Upper lobe of right lung (tissue), 1 donor: ENCODE measurements around the gene GIGYF1. TPM values are rescaled to one million over a fixed set of nuclear protein-coding genes. Genes with fewer than 3 reads are reported as not detected.
"Not testable (repeated sequence)": the region's sequence is repeated elsewhere in the genome, so short reads cannot be mapped to it uniquely, and the experiment has no call there.

Experiments
- ATAC-seq: fragments of 200-7000 bp; cut with Tn5 transposase; one replicate; pipeline ENCODE4 v1.9.1; 2020; ENCODE audit warnings: mild to moderate bottlenecking, moderate library complexity
- DNase-seq: peaks from one replicate; pipeline ENCODE4 v3.0.0-alpha.2; 2020
- H3K27ac ChIP-seq: fragments of 200-600 bp; one replicate; pipeline ENCODE4 v1.8.0; 2022
- H3K27me3 ChIP-seq: fragments of 200-600 bp; one replicate; pipeline ENCODE4 v1.8.0; 2022; ENCODE audit warnings: mild to moderate bottlenecking
- H3K36me3 ChIP-seq: fragments of 200-600 bp; one replicate; pipeline ENCODE4 v1.8.0; 2022
- H3K4me1 ChIP-seq: fragments of 200-600 bp; one replicate; pipeline ENCODE4 v1.8.0; 2022
- H3K4me3 ChIP-seq: fragments of 200-600 bp; one replicate; pipeline ENCODE4 v1.8.0; 2022; ENCODE audit warnings: mild to moderate bottlenecking
- H3K9me3 ChIP-seq: fragments of 200-600 bp; one replicate; pipeline ENCODE4 v1.8.0; 2022
- intact Hi-C: fragments of 100-400 bp; cut with DNase I; formaldehyde crosslinking; loops from one replicate; pipeline ENCODE4 v1.11.0; 2022
- total RNA-seq: library from RNA; stranded (reverse); fragmentation: NEBNext Ultra II Directional; extraction: Animal tissue kit (Norgen Biotek cat#: 25700); gene quantifications from one replicate; pipeline ENCODE4 v1.2.1, GENCODE V29; 2021
- TF ChIP-seq, protein P1 (sequence below): fragments of 200-600 bp; IDR thresholded peaks from one replicate; pipeline ENCODE4 v1.8.0; 2022; ENCODE audit warnings: antibody characterized with exemption
- donor health status: DM: no; HTN: yes; CAD: no; lungs with severe emphysema.

Gene GIGYF1
- total RNA-seq, 1 donor from 2014 or later, result 44.5 TPM

DNA sequence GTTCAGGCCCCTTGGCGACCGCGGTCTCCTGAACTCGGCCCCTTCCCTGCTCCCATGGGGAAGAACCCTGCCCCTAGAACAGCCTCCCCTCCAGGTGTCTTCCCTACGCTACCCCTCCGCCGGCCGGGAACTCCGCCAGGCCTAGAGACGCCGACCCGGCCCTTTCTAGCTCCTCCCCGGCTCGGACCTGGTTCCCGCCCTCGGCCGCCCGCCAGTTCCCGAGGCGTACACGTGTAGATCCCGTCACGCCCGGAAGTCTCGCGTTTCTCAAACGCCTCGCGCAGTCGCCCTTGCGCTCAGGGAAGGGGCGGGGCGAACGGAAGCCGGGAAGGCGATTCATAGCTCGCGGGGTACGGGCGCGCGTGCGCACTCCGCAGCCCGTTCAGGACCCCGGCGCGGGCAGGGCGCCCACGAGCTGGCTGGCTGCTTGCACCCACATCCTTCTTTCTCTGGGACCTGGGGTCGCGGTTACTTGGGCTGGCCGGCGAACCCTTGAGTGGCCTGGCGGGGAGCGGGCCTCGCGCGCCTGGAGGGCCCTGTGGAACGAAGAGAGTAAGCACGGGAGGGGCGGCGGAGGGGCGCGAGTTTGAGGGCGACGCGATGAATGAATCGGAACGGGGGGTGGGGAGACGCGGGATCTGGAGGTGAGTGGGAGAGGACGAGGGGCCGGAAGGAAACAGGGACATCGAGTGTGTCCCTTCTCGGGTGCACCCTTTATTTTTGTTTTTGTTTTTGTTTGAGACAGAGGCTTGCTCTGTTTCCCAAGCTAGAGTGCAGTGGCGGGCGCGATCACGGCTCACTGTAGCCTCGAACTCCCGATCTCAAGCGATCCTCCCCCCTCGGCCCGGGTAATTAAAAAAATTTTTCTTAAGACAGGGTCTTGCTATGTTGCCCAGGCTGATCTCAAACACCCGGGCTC lies 12.0 kb upstream of the GIGYF1 start, which contains the start of gene POP7:
Gene POP7 (plus strand): TSS at position 369 of the 919 bp plus-strand sequence. CDS start 710 bp downstream, outside the sequence.
- H3K4me3 ChIP-seq, result peak within 1 kb of the TSS; percentile 73
- intact Hi-C loops, result loop anchor here (10.0 kb wide), 1 partner anchor 149 kb away; the partner anchor contains the start of gene SLC12A9
- peaks cover 14% of the 10 kb centered on the region for H3K4me1 ChIP-seq
- TF ChIP-seq, protein P1, sequence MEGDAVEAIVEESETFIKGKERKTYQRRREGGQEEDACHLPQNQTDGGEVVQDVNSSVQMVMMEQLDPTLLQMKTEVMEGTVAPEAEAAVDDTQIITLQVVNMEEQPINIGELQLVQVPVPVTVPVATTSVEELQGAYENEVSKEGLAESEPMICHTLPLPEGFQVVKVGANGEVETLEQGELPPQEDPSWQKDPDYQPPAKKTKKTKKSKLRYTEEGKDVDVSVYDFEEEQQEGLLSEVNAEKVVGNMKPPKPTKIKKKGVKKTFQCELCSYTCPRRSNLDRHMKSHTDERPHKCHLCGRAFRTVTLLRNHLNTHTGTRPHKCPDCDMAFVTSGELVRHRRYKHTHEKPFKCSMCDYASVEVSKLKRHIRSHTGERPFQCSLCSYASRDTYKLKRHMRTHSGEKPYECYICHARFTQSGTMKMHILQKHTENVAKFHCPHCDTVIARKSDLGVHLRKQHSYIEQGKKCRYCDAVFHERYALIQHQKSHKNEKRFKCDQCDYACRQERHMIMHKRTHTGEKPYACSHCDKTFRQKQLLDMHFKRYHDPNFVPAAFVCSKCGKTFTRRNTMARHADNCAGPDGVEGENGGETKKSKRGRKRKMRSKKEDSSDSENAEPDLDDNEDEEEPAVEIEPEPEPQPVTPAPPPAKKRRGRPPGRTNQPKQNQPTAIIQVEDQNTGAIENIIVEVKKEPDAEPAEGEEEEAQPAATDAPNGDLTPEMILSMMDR, result no peak
- no peaks in the 10 kb centered on the region for H3K36me3 ChIP-seq
- peak within 1 kb of the TSS; percentile 91 for H3K27ac ChIP-seq
- ATAC-seq (peak; percentile 97), DNase-seq (peak; percentile 100)
- no peaks in the 10 kb centered on the region for H3K27me3 ChIP-seq
- no peaks in the 10 kb centered on the region for H3K9me3 ChIP-seq

DNA sequence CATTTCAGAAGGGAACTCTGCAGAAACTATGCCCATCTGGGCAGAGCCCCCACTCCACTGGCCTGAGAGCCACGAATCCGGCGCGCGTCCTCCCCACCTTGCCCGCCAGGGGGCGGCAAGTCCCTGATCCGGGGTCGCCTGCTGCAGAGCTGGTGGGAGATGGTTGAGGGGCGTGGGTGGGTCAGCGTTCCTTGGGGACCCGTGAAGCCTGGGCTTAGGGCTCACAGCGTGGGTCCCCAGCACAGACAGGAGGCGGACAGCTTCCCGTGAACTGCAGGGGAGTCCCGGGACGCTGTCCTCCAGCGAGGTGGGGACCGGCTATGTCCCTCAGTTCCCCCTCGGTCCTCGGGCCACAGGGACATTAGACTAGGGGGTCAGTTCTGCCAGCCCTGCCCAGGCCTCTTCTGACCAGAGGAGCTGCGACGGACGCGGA lies 11.3 kb upstream of the GIGYF1 start:
- TF ChIP-seq, protein P1, result peak; percentile 95
- H3K27me3 ChIP-seq, result no peaks in the 10 kb centered on the region
- peak; percentile 85 for ATAC-seq
- H3K9me3 ChIP-seq, result no peaks in the 10 kb centered on the region
- peak overlapping the region; percentile 73 for H3K4me3 ChIP-seq
- H3K36me3 ChIP-seq, result no peaks in the 10 kb centered on the region
- DNase-seq, result peak; percentile 91
- H3K4me1 ChIP-seq, result peaks cover 14% of the 10 kb centered on the region
- intact Hi-C loops, result loop anchor here (10.0 kb wide), 1 partner anchor 149 kb away; the partner anchor contains the start of gene SLC12A9
- H3K27ac ChIP-seq, result peak overlapping the region; percentile 91

DNA sequence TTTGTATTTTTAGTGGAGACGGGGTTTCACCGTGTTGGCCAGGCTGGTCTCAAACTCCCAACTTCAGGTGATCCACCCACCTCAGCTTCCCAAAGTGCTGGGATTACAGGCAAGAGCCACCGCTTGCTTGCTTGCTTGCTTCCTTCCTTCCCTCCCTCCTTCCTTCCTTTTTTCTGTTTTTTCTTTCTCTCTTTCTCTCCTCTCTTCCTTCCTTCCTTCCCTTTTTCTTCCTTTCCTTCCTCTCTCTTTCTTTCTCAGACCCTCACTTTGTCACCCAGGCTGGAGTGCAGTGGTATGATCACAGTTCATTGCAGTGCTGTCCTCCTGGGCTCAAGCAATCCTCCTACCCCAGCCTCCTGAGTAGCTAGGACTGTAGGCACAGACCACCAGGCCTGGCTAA lies 7.0 kb upstream of the GIGYF1 start:
- not testable (repeated sequence) for H3K4me1 ChIP-seq, H3K36me3 ChIP-seq, H3K27ac ChIP-seq, H3K4me3 ChIP-seq, H3K9me3 ChIP-seq, DNase-seq, H3K27me3 ChIP-seq, ATAC-seq
- intact Hi-C loops, result loop anchor here (10.0 kb wide), 1 partner anchor 154 kb away; the partner anchor contains the start of gene SLC12A9

DNA sequence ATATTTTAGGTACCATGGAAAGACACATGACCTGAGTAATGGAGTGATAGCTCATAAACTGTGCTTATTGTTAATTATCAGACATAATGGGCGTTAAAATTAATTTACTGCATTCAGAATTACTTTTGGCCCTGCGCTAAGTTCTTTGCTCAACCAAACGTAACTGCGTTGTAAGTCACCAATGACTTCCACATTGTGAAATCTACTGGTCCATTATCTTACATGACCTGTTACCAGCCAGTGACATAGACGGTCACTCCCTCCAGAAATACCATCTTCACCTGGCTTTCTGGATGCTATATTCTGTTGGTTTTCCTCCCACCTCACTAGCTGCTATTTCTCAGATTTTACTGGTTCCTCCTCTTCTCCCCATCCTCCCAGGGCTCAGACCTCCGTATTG lies 5.0 kb upstream of the GIGYF1 start:
- intact Hi-C loops, result no loop called here
- Histone ChIP-seq H3K9me3 (no peaks in the 10 kb centered on the region), H3K27ac (no peak overlapping the region), H3K4me3 (no peak overlapping the region), H3K36me3 (no peaks in the 10 kb centered on the region), H3K27me3 (no peaks in the 10 kb centered on the region), H3K4me1 (no peaks in the 10 kb centered on the region)
- DNase-seq (no peak), ATAC-seq (no peak)
- TF ChIP-seq, protein P1, result no peak

DNA sequence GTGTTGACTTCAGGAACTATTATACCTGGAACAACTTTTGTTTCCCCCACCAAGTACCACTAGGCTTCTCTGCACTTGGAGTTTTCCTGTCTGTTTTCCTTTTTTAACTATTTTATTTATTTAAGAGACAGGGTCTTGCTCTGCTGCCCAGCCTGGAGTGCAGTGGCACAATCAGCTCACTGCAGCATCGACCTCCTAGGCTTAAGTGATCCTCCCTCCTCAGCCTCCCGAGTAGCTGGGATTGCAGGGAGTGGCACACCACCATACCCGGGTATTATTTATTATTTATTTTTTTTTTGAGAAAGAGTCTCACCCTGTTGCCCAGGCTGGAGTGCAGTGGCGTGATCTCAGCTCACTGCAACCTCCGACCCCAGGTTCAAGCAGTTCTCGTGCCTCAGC lies 2.1 kb upstream of the GIGYF1 start:
- H3K4me3 ChIP-seq, result no peak overlapping the region
- H3K27ac ChIP-seq, result no peak overlapping the region
- intact Hi-C loops, result no loop called here
- no peaks in the 10 kb centered on the region for H3K36me3 ChIP-seq
- TF ChIP-seq, protein P1, result no peak
- H3K4me1 ChIP-seq, result peaks cover 19% of the 10 kb centered on the region
- H3K9me3 ChIP-seq, result no peaks in the 10 kb centered on the region
- no peak for ATAC-seq
- no peak for DNase-seq
- H3K27me3 ChIP-seq, result no peaks in the 10 kb centered on the region
